ENCODE results near the gene SGCD.

SGCD gene

GRCh38 chr5:156683509-156683908, 356.5 kb downstream of the SGCD start (continued):
- TF ChIP-seq POU6F1 (CRISPR knock-in tag; IDR thresholded peaks at IDR 0.05; ENCODE audit: borderline replicate concordance, low read depth): no peak

- no peak for TF ChIP-seq OSR1 (CRISPR knock-in tag; IDR thresholded peaks at IDR 0.05)
- no peak for ATAC-seq
Measured at GRCh38 chr5:156684216-156684615, 357.3 kb downstream of the SGCD start.

- no peak for ATAC-seq
- no peak for TF ChIP-seq ARNTL (CRISPR knock-in tag; IDR thresholded peaks at IDR 0.05; ENCODE audit: borderline replicate concordance, low read depth)
- TF ChIP-seq GLIS3 (CRISPR knock-in tag; IDR thresholded peaks at IDR 0.05): no peak
- TF ChIP-seq ZNF8 (CRISPR knock-in tag; IDR thresholded peaks at IDR 0.05): no peak
- no peak for TF ChIP-seq ZFP3 (CRISPR knock-in tag; IDR thresholded peaks at IDR 0.05)
- no peak for TF ChIP-seq ZNF70 (CRISPR knock-in tag; IDR thresholded peaks at IDR 0.05)
- no peak for TF ChIP-seq BACH2 (CRISPR knock-in tag; IDR thresholded peaks at IDR 0.05; ENCODE audit: borderline replicate concordance)
- no peak for TF ChIP-seq SNAI2 (CRISPR knock-in tag; IDR thresholded peaks at IDR 0.05)
- TF ChIP-seq PPARA (CRISPR knock-in tag; IDR thresholded peaks at IDR 0.05; ENCODE audit: borderline replicate concordance): no peak
- no peak for TF ChIP-seq CSDC2 (CRISPR knock-in tag; IDR thresholded peaks at IDR 0.05)
- TF ChIP-seq ZFP30 (CRISPR knock-in tag; IDR thresholded peaks at IDR 0.05): no peak
- TF ChIP-seq TCF4 (CRISPR knock-in tag; IDR thresholded peaks at IDR 0.05; ENCODE audit: borderline replicate concordance): no peak
- TF ChIP-seq TOX (CRISPR knock-in tag; IDR thresholded peaks at IDR 0.05; ENCODE audit: borderline replicate concordance): no peak
- TF ChIP-seq OSR1 (CRISPR knock-in tag; IDR thresholded peaks at IDR 0.05): no peak
- no peak for TF ChIP-seq ESRRG (CRISPR knock-in tag; IDR thresholded peaks at IDR 0.05)
- TF ChIP-seq PATZ1 (CRISPR knock-in tag; IDR thresholded peaks at IDR 0.05; ENCODE audit: borderline replicate concordance): no peak
Measured at GRCh38 chr5:156685481-156685880, 358.5 kb downstream of the SGCD start.

GRCh38 chr5:156686380-156686779, 359.4 kb downstream of the SGCD start:
- TF ChIP-seq SNAI2 (CRISPR knock-in tag; IDR thresholded peaks at IDR 0.05) (no peak), TSHZ2 (CRISPR knock-in tag; IDR thresholded peaks at IDR 0.05) (no peak), ARNTL (CRISPR knock-in tag; IDR thresholded peaks at IDR 0.05; ENCODE audit: borderline replicate concordance, low read depth) (no peak), OSR1 (CRISPR knock-in tag; IDR thresholded peaks at IDR 0.05) (no peak), POU6F1 (CRISPR knock-in tag; IDR thresholded peaks at IDR 0.05; ENCODE audit: borderline replicate concordance, low read depth) (no peak), ZNF70 (CRISPR knock-in tag; IDR thresholded peaks at IDR 0.05) (no peak), ZNF565 (CRISPR knock-in tag; conservative IDR thresholded peaks at IDR 0.05; ENCODE audit: low read depth) (no peak), ZFP30 (CRISPR knock-in tag; IDR thresholded peaks at IDR 0.05) (no peak)
- no peak for ATAC-seq

GRCh38 chr5:156686796-156687195, 359.8 kb downstream of the SGCD start:
- ATAC-seq: no peak
- no peak for TF ChIP-seq SNAI2 (CRISPR knock-in tag; IDR thresholded peaks at IDR 0.05)
- TF ChIP-seq OSR1 (CRISPR knock-in tag; IDR thresholded peaks at IDR 0.05): no peak
- TF ChIP-seq PPARA (CRISPR knock-in tag; IDR thresholded peaks at IDR 0.05; ENCODE audit: borderline replicate concordance): no peak
- no peak for TF ChIP-seq ZFP30 (CRISPR knock-in tag; IDR thresholded peaks at IDR 0.05)
- no peak for TF ChIP-seq ARNTL (CRISPR knock-in tag; IDR thresholded peaks at IDR 0.05; ENCODE audit: borderline replicate concordance, low read depth)
- no peak for TF ChIP-seq ZFP3 (CRISPR knock-in tag; IDR thresholded peaks at IDR 0.05)
- TF ChIP-seq ZC3H10 (CRISPR knock-in tag; IDR thresholded peaks at IDR 0.05): no peak
- no peak for TF ChIP-seq PATZ1 (CRISPR knock-in tag; IDR thresholded peaks at IDR 0.05; ENCODE audit: borderline replicate concordance)
- TF ChIP-seq GLIS3 (CRISPR knock-in tag; IDR thresholded peaks at IDR 0.05): no peak
- TF ChIP-seq POU6F1 (CRISPR knock-in tag; IDR thresholded peaks at IDR 0.05; ENCODE audit: borderline replicate concordance, low read depth): no peak
- no peak for TF ChIP-seq RARB (CRISPR knock-in tag; IDR thresholded peaks at IDR 0.05)
- TF ChIP-seq BACH2 (CRISPR knock-in tag; IDR thresholded peaks at IDR 0.05; ENCODE audit: borderline replicate concordance): no peak
- no peak for TF ChIP-seq ZNF8 (CRISPR knock-in tag; IDR thresholded peaks at IDR 0.05)
- TF ChIP-seq ISL1 (CRISPR knock-in tag; IDR thresholded peaks at IDR 0.05): no peak
